ENCODE measurements around the gene TRERF1. TPM values are rescaled to one million over a fixed set of nuclear protein-coding genes. Genes with fewer than 3 reads are reported as not detected.

Gene TRERF1
- total RNA-seq, 1 donor = 6.5 TPM

GRCh38 chr6:42427871-42428270 is 23.9 kb downstream of the TRERF1 start:
- H3K4me3 ChIP-seq (ENCODE audit: low read depth, low read length) = no peak overlapping the region
- TF ChIP-seq CTCF (IDR thresholded peaks at IDR 0.05; ENCODE audit: insufficient read depth, low read depth, low read length) = no peak
- DNase-seq (ENCODE audit: low read depth) = no peak

- DNase-seq (ENCODE audit: low read depth) = no peak
- no peak overlapping the region for H3K4me3 ChIP-seq (ENCODE audit: low read depth, low read length)
- TF ChIP-seq CTCF (IDR thresholded peaks at IDR 0.05; ENCODE audit: insufficient read depth, low read depth, low read length) = no peak
These were observed 25.5 kb downstream of the TRERF1 start for GRCh38 chr6:42426191-42426590.

GRCh38 chr6:42424906-42425474 is 26.7 kb downstream of the TRERF1 start:
- DNase-seq (ENCODE audit: low read depth) = no peak

GRCh38 chr6:42423244-42423643 is 28.5 kb downstream of the TRERF1 start:
- H3K4me3 ChIP-seq (ENCODE audit: low read depth, low read length) = no peak overlapping the region
- TF ChIP-seq CTCF (IDR thresholded peaks at IDR 0.05; ENCODE audit: insufficient read depth, low read depth, low read length) = no peak
- DNase-seq (ENCODE audit: low read depth) = no peak

More at GRCh38 chr6:42424906-42425474, 26.7 kb downstream of the TRERF1 start:
- TF ChIP-seq CTCF (IDR thresholded peaks at IDR 0.05; ENCODE audit: insufficient read depth, low read depth, low read length) = no peak
- H3K4me3 ChIP-seq (ENCODE audit: low read depth, low read length) = no peak overlapping the region

GRCh38 chr6:42420741-42421140 is 31.0 kb downstream of the TRERF1 start:
- DNase-seq (ENCODE audit: low read depth) = no peak
- no peak for TF ChIP-seq CTCF (IDR thresholded peaks at IDR 0.05; ENCODE audit: insufficient read depth, low read depth, low read length)
- H3K4me3 ChIP-seq (ENCODE audit: low read depth, low read length) = no peak overlapping the region

GRCh38 chr6:42419490-42420280 is 32.0 kb downstream of the TRERF1 start:
- H3K4me3 ChIP-seq (ENCODE audit: low read depth, low read length) = no peak overlapping the region
- no peak for TF ChIP-seq CTCF (IDR thresholded peaks at IDR 0.05; ENCODE audit: insufficient read depth, low read depth, low read length)
- no peak for DNase-seq (ENCODE audit: low read depth)
